Retinal pigment epithelial cell (primary cell): ENCODE results near the gene SPATA16.
"Not testable (repeated sequence)": the region's sequence is repeated elsewhere in the genome, so short reads cannot be mapped to it uniquely, and the experiment has no call there.

Experiments
- DNase-seq: peaks from one replicate; pipeline ENCODE4 v3.0.0-alpha.2; 2010; ENCODE audit warnings: low read depth
- H3K4me3 ChIP-seq: 2 replicates; pipeline ENCODE4 v1.5.1; 2011; ENCODE audit warnings: mild to moderate bottlenecking, low read length, control low read depth, moderate library complexity
- CTCF ChIP-seq: conservative IDR thresholded peaks from 2 replicates; pipeline ENCODE4 v1.5.1; 2011; ENCODE audit warnings: low read depth, low read length, control low read depth, inconsistent platforms

Gene SPATA16

DNA sequence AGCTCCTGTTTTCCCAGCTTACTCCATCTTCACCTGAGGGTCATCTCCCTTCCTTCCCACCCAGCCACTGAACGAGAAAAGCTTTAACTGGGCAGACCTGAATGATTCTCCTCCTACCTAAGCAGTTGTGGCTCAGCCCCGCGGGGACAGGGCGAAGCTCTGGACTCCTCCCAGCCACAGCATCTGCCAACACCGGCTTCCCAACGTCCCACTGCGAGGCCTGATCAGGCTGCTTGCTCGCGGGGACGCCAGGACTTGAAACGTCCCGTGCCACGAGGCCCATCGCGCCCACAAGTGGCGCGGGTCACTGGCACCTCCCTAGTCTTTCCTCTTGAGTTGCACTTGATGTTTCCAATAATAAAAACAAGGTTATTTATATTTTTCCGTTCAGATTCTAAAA lies at the start of gene SPATA16:
Gene SPATA16, minus strand, starts transcription at position 250 of the 400 bp plus-strand sequence. CDS start 23,504 bp downstream, outside the sequence.
- H3K4me3 ChIP-seq, result no peak within 1 kb of the TSS
- DNase-seq, result no peak
- no peak for TF ChIP-seq CTCF

DNA sequence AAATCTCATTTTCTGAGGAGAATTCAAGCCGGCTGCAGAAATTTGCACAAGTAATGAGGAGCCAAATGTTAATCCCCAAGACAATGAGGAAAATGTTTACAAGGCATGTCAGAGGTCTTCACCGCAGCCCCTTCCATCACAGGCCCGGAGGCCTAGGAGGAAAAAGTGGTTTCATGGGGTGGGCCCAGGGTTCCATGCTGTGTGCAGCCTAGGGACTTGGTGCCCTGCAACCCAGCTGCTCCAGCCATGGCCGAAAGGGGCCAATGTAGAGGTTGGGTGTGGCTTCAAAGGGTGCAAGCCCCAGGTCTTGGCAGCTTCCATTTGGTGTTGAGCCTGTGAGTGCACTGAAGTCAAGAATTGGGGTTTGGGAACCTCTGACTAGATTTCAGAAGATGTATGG lies 42.0 kb upstream of the SPATA16 start:
- not testable (repeated sequence) for H3K4me3 ChIP-seq, DNase-seq

DNA sequence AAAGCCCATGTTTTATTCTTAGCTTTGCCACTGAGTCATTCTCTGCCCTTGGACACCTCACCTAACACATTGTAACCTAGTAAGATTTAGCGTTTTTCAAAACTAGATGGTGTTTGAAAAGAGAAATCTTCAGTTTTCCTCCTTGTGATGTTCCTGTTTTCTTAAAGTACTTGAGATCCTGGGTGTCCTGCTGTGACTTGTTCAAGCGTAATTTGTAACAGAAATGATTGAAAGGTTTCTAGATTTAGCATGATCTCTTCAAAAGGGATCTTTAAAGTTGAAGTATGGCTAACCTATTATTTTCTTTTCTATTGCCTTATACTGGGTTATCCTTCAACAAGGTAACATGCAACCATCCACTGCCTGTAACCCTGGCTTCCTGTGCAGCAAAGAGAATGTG lies 32.6 kb upstream of the SPATA16 start:
- TF ChIP-seq CTCF, result no peak
- no peak for DNase-seq
- no peak overlapping the region for H3K4me3 ChIP-seq

DNA sequence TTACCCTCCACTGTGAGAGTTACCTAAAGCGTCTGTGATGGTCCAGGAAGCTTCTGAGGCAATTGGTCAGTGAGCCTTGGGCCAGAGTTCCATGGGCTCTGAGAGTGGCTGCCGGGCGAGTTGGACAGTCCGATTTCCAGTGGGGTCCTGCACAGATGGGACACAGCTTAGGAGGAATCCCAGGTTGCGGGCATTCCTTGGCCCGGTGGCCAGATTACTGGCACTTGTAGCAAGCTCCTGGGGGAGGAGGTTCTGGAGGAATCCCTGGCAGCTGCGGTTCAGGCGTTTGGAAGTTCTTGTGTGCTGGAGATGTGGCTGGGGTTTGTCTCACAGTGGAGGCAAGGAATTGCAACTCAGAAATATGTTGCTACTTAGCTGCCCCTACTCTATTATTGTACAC lies 18.1 kb upstream of the SPATA16 start:
- not testable (repeated sequence) for H3K4me3 ChIP-seq, DNase-seq

GRCh38 chr3:173156533-173156932 lies 15.5 kb upstream of the SPATA16 start:
- not testable (repeated sequence) for DNase-seq, H3K4me3 ChIP-seq

- no peak for TF ChIP-seq CTCF
- no peak overlapping the region for H3K4me3 ChIP-seq
- no peak for DNase-seq
Observed at GRCh38 chr3:173153631-173154030, 12.6 kb upstream of the SPATA16 start.

- no peak overlapping the region for H3K4me3 ChIP-seq
- no peak for TF ChIP-seq CTCF
- no peak for DNase-seq
Observed at GRCh38 chr3:173139420-173139819, 1.6 kb downstream of the SPATA16 start.

- peak; percentile 48 for DNase-seq
- H3K4me3 ChIP-seq, result no peak overlapping the region
- TF ChIP-seq CTCF, result no peak
Observed at GRCh38 chr3:173138026-173138425, 3.0 kb downstream of the SPATA16 start.

DNA sequence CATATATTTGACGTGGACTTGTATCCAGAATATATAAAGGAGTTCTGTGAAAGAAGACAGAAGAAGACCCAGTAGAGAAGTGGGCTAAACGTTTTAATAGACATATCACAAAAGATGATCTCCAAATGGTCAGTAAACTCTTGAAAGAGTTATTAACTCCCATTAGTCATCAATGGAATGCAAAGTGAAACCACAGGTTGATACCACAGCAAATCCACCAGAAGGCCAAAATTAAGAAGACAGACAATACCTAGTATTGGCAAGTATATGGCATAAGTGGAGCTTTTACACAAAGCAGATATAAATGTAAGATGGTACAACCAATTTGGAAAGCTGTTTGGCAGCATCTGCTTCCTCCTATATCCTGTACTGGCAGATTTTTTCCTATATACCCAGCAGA lies 6.0 kb downstream of the SPATA16 start:
- no peak for TF ChIP-seq CTCF
- H3K4me3 ChIP-seq, result no peak overlapping the region
- DNase-seq, result peak; percentile 21
